Measurements from ENCODE around the gene ITPKC.
"Not testable (repeated sequence)": the region's sequence is repeated elsewhere in the genome, so short reads cannot be mapped to it uniquely, and the experiment has no call there.

ITPKC gene

DNA sequence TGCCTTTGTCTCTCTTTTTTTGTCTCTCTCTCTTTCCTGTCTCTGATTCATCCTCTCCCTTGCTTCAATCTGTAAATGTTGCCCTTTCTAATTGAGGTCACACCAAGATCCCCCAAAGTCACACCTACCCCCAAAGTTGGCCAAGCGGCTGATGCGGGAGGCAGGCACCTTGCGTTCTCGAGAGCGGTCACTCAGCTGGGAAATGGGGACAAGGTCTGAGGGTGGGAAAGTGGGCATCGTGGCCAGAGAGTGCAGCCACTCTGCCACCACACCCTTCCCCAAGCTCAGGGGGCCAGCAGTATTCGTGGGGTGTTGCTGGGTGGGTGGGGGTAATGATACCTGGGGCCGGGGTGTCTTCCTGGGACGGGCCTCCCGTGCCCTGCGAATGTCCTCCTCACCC is 3.0 kb upstream of the ITPKC start:
- in situ Hi-C loops (cut with MboI; ENCODE audit: low sequenced_read_pairs) = no loop called here

DNA sequence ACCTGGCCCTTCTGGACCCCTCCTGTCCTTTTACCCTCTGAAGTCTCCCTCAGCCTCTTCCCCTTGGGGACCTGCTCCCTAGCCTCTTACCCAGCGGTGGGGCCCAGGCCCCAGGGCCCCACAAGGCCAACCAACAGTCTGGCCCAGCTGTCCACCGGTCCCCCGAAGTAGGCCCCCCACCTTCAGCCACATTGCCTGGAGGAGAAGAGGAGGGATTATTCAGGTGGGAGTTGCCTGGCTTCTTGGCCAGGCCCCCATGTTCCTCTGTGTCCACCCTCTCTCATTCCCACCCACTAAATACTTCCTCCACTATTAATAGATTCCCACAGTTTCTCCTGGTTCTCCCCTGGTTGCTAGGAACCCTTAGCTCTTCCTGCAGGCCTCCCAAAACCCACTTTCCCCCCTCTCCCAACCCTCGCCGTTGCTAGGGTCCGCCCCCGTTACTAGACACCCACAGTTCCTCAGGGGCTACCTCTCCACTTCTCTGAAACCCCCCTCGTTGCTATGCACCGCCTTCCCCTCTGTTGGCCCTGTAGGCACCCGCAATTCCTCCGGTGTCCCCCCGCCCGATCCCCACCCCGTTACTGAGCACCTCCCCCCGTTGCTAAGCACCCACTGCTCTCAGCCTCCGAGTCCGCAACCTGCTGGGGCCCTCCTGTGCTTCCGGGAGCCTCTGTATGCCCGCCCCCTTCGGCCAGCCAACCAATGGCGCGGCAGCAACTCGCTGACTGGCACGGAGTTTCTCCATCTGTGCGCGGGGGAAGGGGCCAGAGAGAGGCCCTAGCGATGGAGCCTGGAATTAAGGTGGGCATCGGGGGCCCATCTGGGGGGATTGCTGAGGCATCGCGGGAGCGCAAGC is 2.2 kb upstream of the ITPKC start:
- in situ Hi-C loops (cut with MboI; ENCODE audit: low sequenced_read_pairs) = no loop called here

DNA sequence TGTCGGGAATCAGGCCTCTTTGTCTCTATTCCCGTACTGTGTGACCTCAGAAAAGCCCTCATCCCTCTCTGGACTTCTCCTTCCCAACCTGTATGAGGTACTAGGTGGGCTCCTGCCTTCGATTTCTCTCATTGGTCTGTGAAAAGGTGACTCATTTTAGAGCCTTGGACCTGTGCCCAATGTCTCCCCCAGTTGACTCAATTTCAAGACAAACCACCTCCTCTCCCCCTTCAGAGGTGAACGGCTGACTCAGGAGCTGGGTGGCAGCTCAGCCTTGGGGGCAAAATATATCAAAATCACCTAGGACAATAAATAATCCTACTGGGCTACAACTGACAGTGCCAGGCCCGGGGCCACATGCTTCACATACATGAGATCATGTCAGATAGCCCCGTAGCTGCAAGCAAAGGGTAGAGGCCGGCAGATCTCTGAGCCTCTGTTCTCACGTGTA is 856 bp upstream of the ITPKC start:
- in situ Hi-C loops (cut with MboI; ENCODE audit: low sequenced_read_pairs) = no loop called here

DNA sequence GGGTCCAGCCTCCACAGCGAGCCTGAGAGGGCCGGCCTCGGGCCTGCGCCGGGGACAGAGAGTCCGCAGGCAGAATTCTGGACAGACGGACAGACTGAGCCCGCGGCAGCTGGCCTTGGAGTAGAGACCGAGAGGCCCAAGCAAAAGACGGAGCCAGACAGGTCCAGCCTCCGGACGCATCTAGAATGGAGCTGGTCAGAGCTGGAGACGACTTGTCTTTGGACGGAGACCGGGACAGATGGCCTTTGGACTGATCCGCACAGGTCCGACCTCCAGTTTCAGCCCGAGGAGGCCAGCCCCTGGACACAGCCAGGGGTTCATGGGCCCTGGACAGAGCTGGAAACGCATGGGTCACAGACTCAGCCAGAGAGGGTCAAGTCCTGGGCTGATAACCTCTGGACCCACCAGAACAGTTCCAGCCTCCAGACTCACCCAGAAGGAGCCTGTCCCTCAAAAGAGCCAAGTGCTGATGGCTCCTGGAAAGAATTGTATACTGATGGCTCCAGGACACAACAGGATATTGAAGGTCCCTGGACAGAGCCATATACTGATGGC is 490 bp downstream of the ITPKC start:
- in situ Hi-C loops (cut with MboI; ENCODE audit: low sequenced_read_pairs) = no loop called here

DNA sequence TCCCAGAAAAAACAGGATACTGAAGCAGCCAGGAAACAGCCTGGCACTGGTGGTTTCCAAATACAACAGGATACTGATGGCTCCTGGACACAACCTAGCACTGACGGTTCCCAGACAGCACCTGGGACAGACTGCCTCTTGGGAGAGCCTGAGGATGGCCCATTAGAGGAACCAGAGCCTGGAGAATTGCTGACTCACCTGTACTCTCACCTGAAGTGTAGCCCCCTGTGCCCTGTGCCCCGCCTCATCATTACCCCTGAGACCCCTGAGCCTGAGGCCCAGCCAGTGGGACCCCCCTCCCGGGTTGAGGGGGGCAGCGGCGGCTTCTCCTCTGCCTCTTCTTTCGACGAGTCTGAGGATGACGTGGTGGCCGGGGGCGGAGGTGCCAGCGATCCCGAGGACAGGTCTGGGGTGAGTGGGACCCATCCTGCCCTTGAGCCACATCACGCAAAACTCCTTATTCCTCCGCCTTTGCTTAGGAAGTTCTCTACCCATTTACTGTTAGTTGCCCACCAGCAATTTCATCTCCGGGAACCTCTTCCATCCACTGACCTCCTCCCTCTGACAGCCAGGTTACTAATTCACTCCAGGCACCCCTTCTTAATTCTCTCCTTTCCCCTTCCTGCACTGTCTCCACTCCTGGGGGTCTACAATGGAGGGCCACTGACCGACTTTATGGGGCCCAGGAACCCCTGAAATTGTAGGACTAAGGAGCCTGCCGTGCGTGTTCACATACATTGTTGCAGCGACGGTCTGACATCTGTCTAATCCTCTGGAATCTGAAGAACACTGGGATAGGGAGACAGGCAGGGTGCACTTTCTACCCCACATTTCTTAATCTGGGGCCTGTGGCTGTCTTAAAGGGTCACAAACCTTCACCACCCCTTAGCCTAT is 1.2 kb downstream of the ITPKC start:
- in situ Hi-C loops (cut with MboI; ENCODE audit: low sequenced_read_pairs) = no loop called here

DNA sequence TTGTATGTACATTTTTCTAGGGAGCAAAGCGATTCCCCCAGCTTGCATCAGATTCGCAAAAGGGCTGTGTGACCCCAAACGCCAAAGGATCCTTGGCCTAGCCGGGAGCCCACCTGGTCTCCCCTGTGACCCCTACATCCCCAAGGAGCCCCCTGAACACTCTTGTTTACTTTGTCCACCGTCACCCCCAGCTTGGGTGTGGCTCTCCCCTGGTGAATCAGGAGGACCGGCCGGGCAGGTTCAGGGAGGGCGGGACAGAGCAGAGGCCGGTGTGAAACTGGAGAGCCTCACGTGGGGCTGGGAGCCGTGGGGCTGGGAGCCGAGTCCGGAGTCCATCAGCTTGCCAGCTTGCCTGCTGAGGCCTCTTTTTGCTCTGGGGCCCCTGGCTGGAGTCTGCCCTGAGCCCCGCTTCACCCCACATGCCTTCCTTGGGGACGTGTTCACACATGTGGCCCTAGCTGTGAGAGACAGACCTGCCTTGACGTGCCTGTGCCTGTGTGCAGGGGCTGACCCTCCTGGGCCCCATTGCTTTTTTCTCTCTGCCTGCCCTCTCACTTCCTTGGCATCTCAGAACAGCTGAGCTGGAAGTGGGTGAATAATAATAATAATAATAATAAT is 2.0 kb downstream of the ITPKC start:
- in situ Hi-C loops (cut with MboI; ENCODE audit: low sequenced_read_pairs) = no loop called here

DNA sequence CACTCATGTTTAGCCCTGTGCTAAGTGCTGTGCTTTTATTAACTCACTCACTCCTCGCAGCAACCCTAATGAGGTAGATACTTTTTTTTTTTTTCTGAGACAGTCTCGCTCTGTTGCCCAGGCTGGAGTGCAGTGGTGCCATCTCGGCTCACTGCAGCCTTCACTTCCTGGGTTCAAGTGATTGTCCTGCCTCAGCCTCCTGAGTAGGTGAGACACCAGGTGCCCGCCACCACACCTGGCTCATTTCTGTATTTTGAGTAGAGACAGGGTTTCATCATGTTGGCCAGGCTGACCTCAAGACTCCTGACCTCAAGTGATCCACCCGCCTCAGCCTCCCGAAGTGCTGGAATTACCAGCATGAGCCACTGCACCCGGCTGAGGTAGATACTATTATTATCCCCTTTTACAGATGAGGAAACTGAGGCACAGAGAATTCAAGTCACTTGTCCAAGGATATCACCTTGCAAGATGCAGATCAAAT is 2.5 kb downstream of the ITPKC start:
- in situ Hi-C loops (cut with MboI; ENCODE audit: low sequenced_read_pairs) = no loop called here

DNA sequence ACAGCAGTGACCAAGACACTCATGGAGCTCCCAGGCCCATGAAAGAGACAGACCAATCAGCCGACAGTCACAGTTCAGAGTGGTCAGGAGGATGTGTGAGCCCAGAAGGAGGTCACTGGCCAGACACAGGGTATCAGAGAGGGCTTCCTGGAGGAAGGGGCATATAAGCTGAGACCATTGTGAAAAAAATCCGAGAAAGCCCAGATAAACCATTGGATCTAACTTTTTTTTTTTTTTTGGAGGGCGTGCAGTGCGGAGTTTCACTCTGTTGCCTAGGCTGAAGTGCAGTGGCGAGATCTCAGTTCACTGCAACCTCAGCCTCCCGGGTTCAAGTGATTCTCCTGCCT is 4.2 kb downstream of the ITPKC start:
- in situ Hi-C loops (cut with MboI; ENCODE audit: low sequenced_read_pairs) = no loop called here

DNA sequence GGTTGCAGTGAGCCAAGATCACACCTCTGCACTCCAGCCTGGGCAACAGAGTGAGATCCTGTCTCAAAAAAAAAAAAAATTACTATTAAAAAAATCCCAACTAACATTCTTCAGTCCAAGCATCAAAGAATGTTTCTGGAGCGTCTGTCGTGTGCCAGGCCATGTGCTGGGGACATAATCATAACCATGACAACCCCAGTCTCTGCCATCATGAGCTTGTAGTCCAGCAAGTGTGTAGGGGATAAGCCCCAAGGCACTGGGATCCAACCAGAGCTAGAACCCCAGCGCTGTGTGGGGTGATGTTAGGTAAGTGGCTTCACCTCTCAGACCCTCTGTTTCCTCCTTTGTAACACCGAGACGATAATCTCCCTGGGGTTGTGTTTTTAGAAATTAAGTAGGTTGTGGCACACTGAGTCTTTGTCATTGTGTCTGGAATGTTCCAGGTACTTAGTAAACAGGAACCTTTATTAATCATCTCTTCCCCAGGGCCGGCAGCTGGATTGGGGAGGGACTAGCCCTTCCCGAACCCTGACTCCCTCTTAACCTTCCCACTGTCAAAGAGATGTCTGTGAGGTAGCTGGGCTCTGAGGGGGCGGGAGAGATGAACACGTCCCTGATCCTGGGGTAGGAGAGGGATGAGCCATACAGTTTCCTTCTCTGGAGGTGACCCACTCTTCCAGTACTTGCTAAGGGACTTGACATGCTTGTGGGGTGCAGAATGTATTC is 5.2 kb downstream of the ITPKC start:
- in situ Hi-C loops (cut with MboI; ENCODE audit: low sequenced_read_pairs) = no loop called here

DNA sequence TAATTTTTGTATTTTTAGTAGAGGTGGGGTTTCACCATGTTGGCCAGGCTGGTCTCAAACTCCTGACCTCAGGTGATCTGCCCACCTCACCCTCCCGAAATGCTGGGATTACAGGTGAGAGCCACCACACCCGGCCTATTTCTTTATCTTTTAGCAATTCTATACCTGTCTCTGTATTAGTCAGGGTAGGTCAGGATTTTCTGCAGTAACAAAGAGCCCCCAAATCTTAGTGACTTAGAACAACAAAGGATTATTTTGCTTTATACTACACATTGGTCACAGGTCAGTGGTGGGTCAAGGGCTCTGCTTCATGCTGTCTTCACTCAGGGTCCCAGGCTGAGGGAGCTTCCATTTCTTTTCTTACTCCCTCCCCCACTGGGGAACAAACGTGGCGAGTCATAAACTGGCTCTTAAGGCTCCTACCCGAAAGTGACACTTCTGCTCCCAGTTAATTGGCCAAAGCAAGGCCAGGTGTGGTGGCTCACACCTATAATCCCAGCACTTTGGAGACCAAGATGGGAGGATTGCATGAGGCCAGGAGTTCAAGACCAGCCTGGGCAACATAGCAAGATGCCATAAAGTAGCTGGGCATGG is 6.8 kb downstream of the ITPKC start:
- in situ Hi-C loops (cut with MboI; ENCODE audit: low sequenced_read_pairs) = no loop called here

DNA sequence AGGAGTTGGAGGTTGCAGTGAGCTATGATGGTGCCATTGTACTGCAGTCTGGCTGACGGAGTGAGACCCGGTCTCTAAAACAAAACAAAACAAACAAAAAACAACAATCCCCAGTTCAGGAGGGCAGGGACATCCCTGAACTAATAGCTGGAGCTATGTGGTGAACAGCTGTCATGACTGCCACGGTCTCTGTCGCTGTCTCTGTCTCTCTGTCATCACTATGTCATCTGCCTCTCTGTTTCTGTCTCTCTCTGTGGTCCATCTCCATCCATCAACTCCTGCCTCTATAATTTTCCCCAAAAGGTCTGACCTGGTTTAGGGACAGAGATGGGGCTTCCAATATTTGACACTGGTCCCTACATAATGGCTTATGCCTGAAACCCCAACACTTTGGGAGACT is 7.4 kb downstream of the ITPKC start:
- in situ Hi-C loops (cut with MboI; ENCODE audit: low sequenced_read_pairs) = no loop called here

DNA sequence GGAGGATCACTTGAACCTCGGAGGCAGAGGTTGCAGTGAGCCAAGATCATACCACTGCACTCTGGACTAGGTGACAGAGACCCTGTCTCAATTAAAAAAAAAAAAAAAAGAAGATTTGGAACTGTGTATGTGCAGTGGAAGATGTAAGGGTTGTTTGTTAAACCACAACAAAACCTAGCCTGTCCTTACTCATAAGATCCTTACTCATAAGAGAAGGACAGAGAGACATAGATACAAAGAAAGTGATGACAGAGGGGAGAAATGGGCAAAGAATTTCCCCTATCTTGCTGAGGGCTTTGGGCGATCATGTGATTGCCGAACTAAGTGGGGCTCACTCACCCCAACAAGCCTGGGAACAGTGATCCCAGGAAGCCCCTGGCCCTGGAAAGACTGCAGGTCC is 7.9 kb downstream of the ITPKC start:
- in situ Hi-C loops (cut with MboI; ENCODE audit: low sequenced_read_pairs) = no loop called here

DNA sequence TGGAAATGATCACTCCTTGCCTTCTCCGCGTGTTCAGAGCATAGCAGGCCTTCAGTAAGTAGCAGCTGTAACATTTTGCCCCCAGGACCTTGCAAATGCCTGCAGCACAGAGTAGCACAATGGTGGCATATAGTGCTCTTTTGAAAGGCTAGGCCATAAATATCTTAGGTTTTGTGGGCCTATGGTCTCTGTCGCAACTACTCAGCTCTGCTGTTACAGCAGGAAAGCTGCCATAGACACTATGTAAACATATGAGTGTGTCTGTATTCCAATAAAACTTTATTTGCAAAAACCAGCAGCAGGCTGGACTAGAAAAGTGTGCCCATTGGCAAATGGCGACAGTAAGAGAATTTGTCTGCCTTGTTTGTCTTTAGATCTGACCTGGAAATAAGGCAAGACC is 9.4 kb downstream of the ITPKC start:
- in situ Hi-C loops (cut with MboI; ENCODE audit: low sequenced_read_pairs) = no loop called here

DNA sequence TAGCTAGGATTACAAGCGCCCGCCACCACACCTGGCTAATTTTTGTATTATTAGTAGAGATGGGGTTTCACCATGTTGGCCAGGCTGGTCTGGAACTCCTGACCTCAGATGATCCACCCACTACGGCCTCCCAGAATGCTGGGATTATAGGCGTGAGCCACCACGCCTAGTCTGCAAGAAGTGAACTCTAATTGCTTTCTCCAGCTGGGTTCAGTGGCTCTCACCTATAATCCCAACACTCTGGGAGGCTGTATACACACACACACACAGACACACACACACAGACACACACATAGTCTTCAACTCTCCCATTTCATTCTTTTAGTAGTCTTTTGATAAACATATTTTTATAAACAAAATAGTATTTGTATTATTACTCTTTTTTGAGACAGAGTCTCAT is 13.2 kb downstream of the ITPKC start:
- in situ Hi-C loops (cut with MboI; ENCODE audit: low sequenced_read_pairs) = not testable (repeated sequence)

DNA sequence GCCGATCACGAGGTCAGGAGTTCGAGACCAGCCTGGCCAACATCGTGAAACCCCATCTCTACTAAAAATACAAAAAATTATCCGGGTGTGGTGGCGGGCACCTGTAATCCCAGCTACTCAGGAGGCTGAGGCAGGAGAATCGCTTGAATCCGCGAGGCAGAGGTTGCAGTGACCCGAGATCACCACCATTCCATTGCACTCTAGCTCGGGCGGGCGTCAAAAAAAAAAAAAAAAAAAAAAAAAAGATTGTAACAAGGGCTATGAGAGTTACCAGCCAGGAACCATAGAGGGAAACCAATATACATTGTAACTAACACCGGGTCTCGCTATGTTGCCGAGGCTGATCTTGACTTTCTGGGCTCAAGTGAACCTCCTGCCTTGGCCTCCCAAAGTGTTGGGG is 15.4 kb downstream of the ITPKC start:
- in situ Hi-C loops (cut with MboI; ENCODE audit: low sequenced_read_pairs) = not testable (repeated sequence)

DNA sequence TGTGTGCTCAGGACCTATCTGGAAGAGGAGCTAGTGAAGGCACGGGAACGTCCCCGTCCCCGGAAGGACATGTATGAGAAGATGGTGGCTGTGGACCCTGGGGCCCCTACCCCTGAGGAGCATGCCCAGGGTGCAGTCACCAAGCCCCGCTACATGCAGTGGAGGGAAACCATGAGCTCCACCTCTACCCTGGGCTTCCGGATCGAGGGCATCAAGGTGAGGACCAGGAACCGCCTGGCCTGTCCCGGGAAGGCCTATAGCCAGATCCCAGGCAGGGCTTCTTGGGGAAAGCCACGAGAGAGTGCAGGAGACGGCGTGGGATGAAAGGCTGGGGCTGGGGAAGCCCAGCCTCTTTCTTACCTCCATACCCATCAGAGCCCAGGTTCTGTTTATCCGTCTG is 16.2 kb downstream of the ITPKC start:
- in situ Hi-C loops (cut with MboI; ENCODE audit: low sequenced_read_pairs) = no loop called here

DNA sequence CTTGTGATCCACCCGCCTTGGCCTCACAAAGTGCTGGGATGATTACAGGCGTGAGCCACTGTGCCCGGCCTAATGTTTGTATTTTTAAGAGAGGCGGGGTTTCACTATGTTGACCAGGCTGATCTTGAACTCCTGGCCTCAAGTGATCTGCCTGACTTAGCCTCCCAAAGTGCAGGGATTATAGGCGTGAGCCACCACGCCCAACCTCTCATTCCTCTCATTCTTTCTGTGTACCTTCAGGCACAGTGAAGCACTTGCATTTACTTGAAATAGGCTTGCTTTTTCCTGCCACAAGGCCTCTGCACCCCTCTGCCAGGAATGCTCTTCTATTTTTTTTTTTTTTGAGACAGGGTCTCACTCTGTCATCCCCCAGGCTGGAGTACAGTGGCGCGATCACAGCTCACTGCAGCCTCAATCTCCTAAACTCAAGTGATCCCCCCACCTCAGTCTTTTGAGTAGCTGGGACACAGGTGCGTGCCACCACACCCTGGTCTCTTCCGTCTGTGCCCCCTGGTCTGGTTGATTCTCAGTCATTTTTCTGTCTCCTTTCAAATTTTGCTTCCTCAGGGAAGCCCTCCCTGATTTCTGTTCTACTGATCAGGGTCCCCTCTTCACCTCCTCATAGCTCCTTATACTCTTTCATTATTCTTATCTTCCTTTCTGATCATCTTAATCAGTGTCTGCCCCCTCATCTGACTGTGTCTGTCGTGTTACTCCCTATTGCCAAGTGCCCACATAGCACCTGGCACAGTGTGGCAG is 18.3 kb downstream of the ITPKC start:
- in situ Hi-C loops (cut with MboI; ENCODE audit: low sequenced_read_pairs) = no loop called here

DNA sequence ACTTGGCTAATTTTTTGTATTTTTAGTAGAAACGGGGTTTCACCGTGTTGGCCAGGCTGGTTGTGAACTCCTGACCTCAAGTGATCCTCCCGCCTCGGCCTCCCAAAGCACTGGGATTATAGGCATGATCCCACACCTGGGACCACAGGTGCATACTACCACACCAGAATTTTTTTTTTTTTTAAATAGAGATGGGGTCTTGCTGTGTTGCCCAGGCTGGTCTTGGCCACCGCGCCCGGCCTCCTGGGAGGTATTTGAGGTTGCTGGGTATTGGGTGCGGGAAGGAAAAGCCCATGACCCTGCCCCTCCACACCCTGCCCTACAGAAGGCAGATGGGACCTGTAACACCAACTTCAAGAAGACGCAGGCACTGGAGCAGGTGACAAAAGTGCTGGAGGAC is 19.7 kb downstream of the ITPKC start:
- in situ Hi-C loops (cut with MboI; ENCODE audit: low sequenced_read_pairs) = no loop called here

DNA sequence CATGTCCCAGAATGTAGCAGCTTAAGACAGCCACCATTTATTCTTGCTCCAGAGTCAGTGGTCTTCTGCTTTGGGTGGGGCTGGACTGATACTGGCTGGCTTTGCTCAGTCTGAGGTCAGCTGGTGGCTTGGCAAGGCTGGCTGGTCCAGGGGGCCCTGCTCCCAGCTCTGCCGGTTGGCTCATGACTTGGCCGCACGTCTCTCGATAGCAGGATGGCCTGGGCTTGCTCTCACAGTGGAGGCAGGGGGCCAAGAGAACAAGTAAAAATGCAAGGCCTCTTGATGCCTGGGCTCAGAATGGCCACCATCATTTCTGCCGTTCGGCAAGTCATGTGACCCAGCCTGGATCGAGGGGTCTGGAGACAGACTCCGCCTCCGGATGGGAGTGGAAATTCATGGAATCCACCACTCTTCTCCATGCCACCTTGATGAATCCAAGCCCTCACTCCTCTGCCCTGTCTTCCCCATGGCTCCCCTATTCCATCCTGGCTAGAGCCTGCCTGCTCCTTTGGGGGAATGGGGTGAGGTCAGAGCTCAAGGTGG is 20.3 kb downstream of the ITPKC start:
- in situ Hi-C loops (cut with MboI; ENCODE audit: low sequenced_read_pairs) = no loop called here

Data from HL-60/S4 (cell line).